Caco-2 (cell line): ENCODE data around the gene LIN28B. TPM values are rescaled to one million over a fixed set of nuclear protein-coding genes. Genes with fewer than 3 reads are reported as not detected.

Source experiments
- BruUV-seq: library from RNA; stranded (reverse); fragments of 400-500 nt; replicated peaks from 2 replicates; lab custom pipeline; 2021; lab: Mats Ljungman, UMichigan
- CTCF ChIA-PET: fragments of 300-600 bp; sonication (Branson Sonifier 250); formaldehyde crosslinking; loops from one replicate; lab custom pipeline; 2022; ENCODE audit warnings: antibody characterized with exemption; lab: Charles Lee
- POLR2A ChIA-PET: fragments of 300-600 bp; sonication (Branson Sonifier 250); formaldehyde crosslinking; loops from one replicate; lab custom pipeline; 2022; ENCODE audit warnings: antibody characterized with exemption; lab: Charles Lee
- DNase-seq, 2 experiments: peaks; one replicate each; pipeline versions ENCODE4 v3.0.0 to v3.0.0-alpha.2; 2020 to 2022
- H3K27me3 ChIP-seq: replicated peaks from 2 replicates; pipeline ENCODE4 v1.6.0; 2011; ENCODE audit warnings: low read length; ENCODE audit not compliant: control insufficient read depth, insufficient read depth
- H3K36me3 ChIP-seq: 2 replicates; pipeline ENCODE4 v1.5.1; 2011; ENCODE audit warnings: low read length; ENCODE audit not compliant: control insufficient read depth, insufficient read depth
- H3K4me1 ChIP-seq: fragments of 250-450 bp; sonication (Bioruptor Pico); 2 replicates; pipeline ENCODE4 v1.5.1; 2020; ENCODE audit warnings: mild to moderate bottlenecking
- H3K4me3 ChIP-seq: 2 replicates; pipeline ENCODE4 v1.5.1; 2011; ENCODE audit warnings: low read depth, mild to moderate bottlenecking, control low read depth, low read length
- H3K9me3 ChIP-seq: fragments of 250-450 bp; sonication (Bioruptor Pico); 2 replicates; pipeline ENCODE4 v1.5.1; 2020; ENCODE audit warnings: mild to moderate bottlenecking, moderate library complexity
- H3K27ac Mint-ChIP-seq: one replicate; pipeline ENCODE4 v1.8.0; 2022; ENCODE audit warnings: mixed read lengths; ENCODE audit not compliant: unreplicated experiment
- H3K27me3 Mint-ChIP-seq: one replicate; pipeline ENCODE4 v1.8.0; 2022; ENCODE audit warnings: mixed read lengths; ENCODE audit not compliant: insufficient read depth, unreplicated experiment
- H3K36me3 Mint-ChIP-seq: one replicate; pipeline ENCODE4 v1.8.0; 2022; ENCODE audit warnings: mild to moderate bottlenecking, mixed read lengths; ENCODE audit not compliant: insufficient read depth, unreplicated experiment
- H3K4me1 Mint-ChIP-seq: one replicate; pipeline ENCODE4 v1.8.0; 2022; ENCODE audit warnings: low read depth, mixed read lengths; ENCODE audit not compliant: unreplicated experiment
- H3K4me3 Mint-ChIP-seq: one replicate; pipeline ENCODE4 v1.8.0; 2022; ENCODE audit warnings: mild to moderate bottlenecking, moderate library complexity, mixed read lengths; ENCODE audit not compliant: unreplicated experiment
- H3K9me3 Mint-ChIP-seq: one replicate; pipeline ENCODE4 v1.8.0; 2022; ENCODE audit warnings: mixed read lengths; ENCODE audit not compliant: unreplicated experiment
- intact Hi-C: fragments of 100-400 bp; cut with micrococcal nuclease; formaldehyde crosslinking; loops from one replicate; pipeline ENCODE4 v1.10.0; 2022; ENCODE audit not compliant: unreplicated experiment
- total RNA-seq: library from RNA; stranded (reverse); gene quantifications from 2 replicates; pipeline ENCODE4 v1.2.3, GENCODE V29; 2022
- TF ChIP-seq, protein P1 (sequence below), 2 experiments: fragments of 200-600 bp in 1 of 2; IDR thresholded peaks; 1 replicate in 1 of 2; 2 replicates in 1 of 2; pipeline versions ENCODE4 v1.5.1 to v1.8.0; 2011 to 2022; ENCODE audit warnings: antibody characterized with exemption in 1 of 2, control low read depth in 1 of 2, inconsistent platforms in 1 of 2, low read depth in 1 of 2, low read length in 1 of 2, mild to moderate bottlenecking in 1 of 2, moderate library complexity in 1 of 2; ENCODE audit not compliant: insufficient read depth in 1 of 2, severe bottlenecking in 1 of 2, unreplicated experiment in 1 of 2

The LIN28B gene
- total RNA-seq, 1 experiment from 2014 or later, result 6.6 TPM

DNA sequence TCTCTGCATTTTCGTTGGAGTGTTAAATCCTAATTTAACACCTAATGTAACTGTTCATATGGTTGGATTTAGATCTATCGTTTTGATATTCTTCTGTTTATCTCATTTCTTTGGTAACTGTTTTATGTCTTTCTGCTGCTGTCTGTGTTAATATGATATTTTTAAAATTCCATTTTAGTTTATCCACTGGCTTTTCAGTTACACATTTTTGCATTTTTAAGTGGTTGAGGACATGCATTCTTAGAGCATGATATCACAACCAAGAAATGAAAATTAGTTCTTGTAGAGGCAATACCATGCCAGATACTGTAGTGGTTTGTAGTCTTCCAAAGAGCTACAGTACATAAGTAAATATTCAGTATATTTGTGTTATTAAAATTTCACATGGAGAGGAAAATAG, 58.6 kb downstream of the LIN28B start:
- Mint-ChIP-seq H3K4me3 (no peak overlapping the region), H3K36me3 (no peaks in the 10 kb centered on the region), H3K27me3 (no peaks in the 10 kb centered on the region), H3K9me3 (no peaks in the 10 kb centered on the region), H3K4me1 (peaks cover 29% of the 10 kb centered on the region), H3K27ac (no peak overlapping the region)
- CTCF ChIA-PET, result no interaction called here
- no peaks in the 10 kb centered on the region for H3K9me3 ChIP-seq
- DNase-seq, result no peak
- H3K36me3 ChIP-seq, result no peaks in the 10 kb centered on the region
- POLR2A ChIA-PET, result interaction anchor here (0.6 kb wide), 1 partner anchor 131 kb away, joined by 7 read pairs; no protein-coding TSS in a partner anchor
- H3K27me3 ChIP-seq, result no peaks in the 10 kb centered on the region
- peaks cover 23% of the 10 kb centered on the region; the same call in 1 of the 2 replicates for H3K4me1 ChIP-seq
- no TSS peak for BruUV-seq
- intact Hi-C loops, result no loop called here
- H3K4me3 ChIP-seq, result no peak overlapping the region
- TF ChIP-seq, protein P1, sequence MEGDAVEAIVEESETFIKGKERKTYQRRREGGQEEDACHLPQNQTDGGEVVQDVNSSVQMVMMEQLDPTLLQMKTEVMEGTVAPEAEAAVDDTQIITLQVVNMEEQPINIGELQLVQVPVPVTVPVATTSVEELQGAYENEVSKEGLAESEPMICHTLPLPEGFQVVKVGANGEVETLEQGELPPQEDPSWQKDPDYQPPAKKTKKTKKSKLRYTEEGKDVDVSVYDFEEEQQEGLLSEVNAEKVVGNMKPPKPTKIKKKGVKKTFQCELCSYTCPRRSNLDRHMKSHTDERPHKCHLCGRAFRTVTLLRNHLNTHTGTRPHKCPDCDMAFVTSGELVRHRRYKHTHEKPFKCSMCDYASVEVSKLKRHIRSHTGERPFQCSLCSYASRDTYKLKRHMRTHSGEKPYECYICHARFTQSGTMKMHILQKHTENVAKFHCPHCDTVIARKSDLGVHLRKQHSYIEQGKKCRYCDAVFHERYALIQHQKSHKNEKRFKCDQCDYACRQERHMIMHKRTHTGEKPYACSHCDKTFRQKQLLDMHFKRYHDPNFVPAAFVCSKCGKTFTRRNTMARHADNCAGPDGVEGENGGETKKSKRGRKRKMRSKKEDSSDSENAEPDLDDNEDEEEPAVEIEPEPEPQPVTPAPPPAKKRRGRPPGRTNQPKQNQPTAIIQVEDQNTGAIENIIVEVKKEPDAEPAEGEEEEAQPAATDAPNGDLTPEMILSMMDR (IDR thresholded peaks at IDR 0.05; ENCODE audit: insufficient read depth in 1 of 2, low read depth in 1 of 2, low read length in 1 of 2, severe bottlenecking in 1 of 2, unreplicated experiment in 1 of 2), result no peak

DNA sequence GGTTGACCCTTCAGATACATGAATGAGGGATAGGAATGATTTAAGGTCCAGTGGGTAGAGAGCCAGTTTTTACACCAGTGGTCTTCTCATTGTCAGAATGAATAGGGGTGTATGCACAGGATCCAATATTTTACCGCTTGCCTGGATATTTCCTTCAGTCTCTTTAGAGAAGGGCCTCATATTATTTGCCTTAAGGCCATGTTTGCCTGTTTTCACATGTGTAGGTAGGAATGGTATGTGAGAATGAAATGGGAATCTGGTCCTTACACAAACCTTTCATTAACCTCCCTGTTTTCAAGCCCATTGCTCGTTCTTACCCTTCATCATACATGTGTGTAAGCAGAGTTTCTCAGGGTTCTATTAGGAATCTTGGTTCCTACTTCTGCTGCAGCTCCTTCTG, 62.4 kb downstream of the LIN28B start:
- Mint-ChIP-seq H3K4me3 (no peak overlapping the region), H3K36me3 (no peaks in the 10 kb centered on the region), H3K27ac (no peak overlapping the region), H3K4me1 (peaks cover 43% of the 10 kb centered on the region), H3K27me3 (no peaks in the 10 kb centered on the region), H3K9me3 (no peaks in the 10 kb centered on the region)
- TF ChIP-seq, protein P1 (IDR thresholded peaks at IDR 0.05; ENCODE audit: insufficient read depth in 1 of 2, low read depth in 1 of 2, low read length in 1 of 2, severe bottlenecking in 1 of 2, unreplicated experiment in 1 of 2), result no peak
- Histone ChIP-seq H3K9me3 (no peaks in the 10 kb centered on the region), H3K4me3 (no peak overlapping the region), H3K27me3 (no peaks in the 10 kb centered on the region), H3K4me1 (peaks cover 28% of the 10 kb centered on the region), H3K36me3 (no peaks in the 10 kb centered on the region)
- intact Hi-C loops, result no loop called here
- ChIA-PET POLR2A (no interaction called here), CTCF (no interaction called here)
- no peak for DNase-seq
- BruUV-seq, result no TSS peak

DNA sequence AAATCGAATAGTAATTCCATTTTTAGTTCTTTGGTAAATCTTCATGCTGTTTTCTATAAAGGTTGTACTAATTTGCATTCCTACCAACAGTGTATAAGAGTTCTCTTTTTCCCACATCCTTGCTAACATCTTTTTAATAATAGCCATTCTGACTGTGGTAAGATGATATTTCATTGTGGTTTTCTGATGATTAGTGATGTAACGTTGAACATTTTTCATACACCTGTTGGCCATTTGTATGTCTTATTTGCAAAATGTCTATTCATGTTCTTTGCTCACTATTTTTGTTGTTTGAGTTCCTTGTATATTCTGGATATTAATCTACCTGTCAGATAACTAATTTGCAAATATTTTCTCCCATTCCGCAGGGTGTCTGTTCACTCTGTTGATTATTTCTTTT, 64.5 kb downstream of the LIN28B start:
- no peak overlapping the region for H3K4me3 Mint-ChIP-seq
- peaks cover 36% of the 10 kb centered on the region for H3K4me1 Mint-ChIP-seq
- H3K36me3 Mint-ChIP-seq, result no peaks in the 10 kb centered on the region
- BruUV-seq, result no TSS peak
- DNase-seq, result no peak
- peaks cover 17% of the 10 kb centered on the region for H3K4me1 ChIP-seq
- CTCF ChIA-PET, result no interaction called here
- H3K9me3 Mint-ChIP-seq, result no peaks in the 10 kb centered on the region
- H3K4me3 ChIP-seq, result no peak overlapping the region
- POLR2A ChIA-PET, result no interaction called here
- H3K27ac Mint-ChIP-seq, result no peak overlapping the region
- H3K27me3 Mint-ChIP-seq, result no peaks in the 10 kb centered on the region
- intact Hi-C loops, result no loop called here
- TF ChIP-seq, protein P1 (IDR thresholded peaks at IDR 0.05; ENCODE audit: insufficient read depth in 1 of 2, low read depth in 1 of 2, low read length in 1 of 2, severe bottlenecking in 1 of 2, unreplicated experiment in 1 of 2), result no peak
- no peaks in the 10 kb centered on the region for H3K27me3 ChIP-seq
- H3K36me3 ChIP-seq, result no peaks in the 10 kb centered on the region
- H3K9me3 ChIP-seq, result no peaks in the 10 kb centered on the region
